Brain microvascular endothelial cell (primary cell): ENCODE measurements around the gene KIFAP3.
"Not testable (repeated sequence)": the region's sequence is repeated elsewhere in the genome, so short reads cannot be mapped to it uniquely, and the experiment has no call there.

Source experiments
- DNase-seq: peaks from one replicate; pipeline ENCODE4 v3.0.0-alpha.2; 2020
- H3K27ac ChIP-seq: fragments of 250-450 bp; sonication (Bioruptor Pico); 2 replicates; pipeline ENCODE4 v1.5.1; 2020; ENCODE audit warnings: mild to moderate bottlenecking, moderate library complexity
- H3K27me3 ChIP-seq: fragments of 250-450 bp; sonication (Bioruptor Pico); replicated peaks from 2 replicates; pipeline ENCODE4 v1.5.1; 2020; ENCODE audit warnings: mild to moderate bottlenecking
- H3K36me3 ChIP-seq: fragments of 250-450 bp; sonication (Bioruptor Pico); replicated peaks from 2 replicates; pipeline ENCODE4 v1.5.1; 2020; ENCODE audit warnings: mild to moderate bottlenecking
- H3K4me3 ChIP-seq: 2 replicates; pipeline ENCODE4 v1.5.1; 2011; ENCODE audit warnings: low read depth, mild to moderate bottlenecking, control low read depth, low read length, moderate library complexity
- in situ Hi-C: cut with HindIII; loops from 2 replicates; pipeline ENCODE4 v1.10.0; 2017; ENCODE audit warnings: low sequenced_read_pairs, low pct_ligation_motif_present
- TF ChIP-seq, protein P1 (sequence below): IDR thresholded peaks from 2 replicates; pipeline ENCODE4 v1.5.1; 2011; ENCODE audit warnings: low read depth, mild to moderate bottlenecking, moderate library complexity, low read length, control low read depth, inconsistent platforms; ENCODE audit errors: missing control alignments

KIFAP3 gene

DNA sequence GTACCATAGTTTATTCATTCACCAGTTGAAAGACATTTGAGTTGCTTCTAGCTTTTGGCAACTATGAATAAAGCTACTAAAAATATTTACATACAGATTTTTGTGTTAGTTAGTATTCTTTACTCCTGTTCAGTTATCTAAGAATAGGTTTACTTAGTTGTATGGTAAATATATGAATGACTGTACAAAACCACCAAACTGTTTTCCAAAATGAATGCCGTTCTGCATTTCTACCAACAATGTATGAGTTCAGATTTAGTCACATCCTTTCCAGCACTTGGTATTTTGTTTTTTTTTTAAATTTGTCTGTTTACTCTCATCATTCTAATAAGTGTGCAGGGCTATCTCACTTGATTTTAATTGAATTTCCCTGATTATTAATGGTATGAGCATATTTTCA, 3.4 kb upstream of the KIFAP3 start:
- Histone ChIP-seq H3K36me3 (no peaks in the 10 kb centered on the region), H3K27me3 (no peaks in the 10 kb centered on the region), H3K27ac (no peak overlapping the region), H3K4me3 (no peak overlapping the region)
- DNase-seq = no peak
- TF ChIP-seq, protein P1, sequence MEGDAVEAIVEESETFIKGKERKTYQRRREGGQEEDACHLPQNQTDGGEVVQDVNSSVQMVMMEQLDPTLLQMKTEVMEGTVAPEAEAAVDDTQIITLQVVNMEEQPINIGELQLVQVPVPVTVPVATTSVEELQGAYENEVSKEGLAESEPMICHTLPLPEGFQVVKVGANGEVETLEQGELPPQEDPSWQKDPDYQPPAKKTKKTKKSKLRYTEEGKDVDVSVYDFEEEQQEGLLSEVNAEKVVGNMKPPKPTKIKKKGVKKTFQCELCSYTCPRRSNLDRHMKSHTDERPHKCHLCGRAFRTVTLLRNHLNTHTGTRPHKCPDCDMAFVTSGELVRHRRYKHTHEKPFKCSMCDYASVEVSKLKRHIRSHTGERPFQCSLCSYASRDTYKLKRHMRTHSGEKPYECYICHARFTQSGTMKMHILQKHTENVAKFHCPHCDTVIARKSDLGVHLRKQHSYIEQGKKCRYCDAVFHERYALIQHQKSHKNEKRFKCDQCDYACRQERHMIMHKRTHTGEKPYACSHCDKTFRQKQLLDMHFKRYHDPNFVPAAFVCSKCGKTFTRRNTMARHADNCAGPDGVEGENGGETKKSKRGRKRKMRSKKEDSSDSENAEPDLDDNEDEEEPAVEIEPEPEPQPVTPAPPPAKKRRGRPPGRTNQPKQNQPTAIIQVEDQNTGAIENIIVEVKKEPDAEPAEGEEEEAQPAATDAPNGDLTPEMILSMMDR = no peak
- in situ Hi-C loops = no loop called here

DNA sequence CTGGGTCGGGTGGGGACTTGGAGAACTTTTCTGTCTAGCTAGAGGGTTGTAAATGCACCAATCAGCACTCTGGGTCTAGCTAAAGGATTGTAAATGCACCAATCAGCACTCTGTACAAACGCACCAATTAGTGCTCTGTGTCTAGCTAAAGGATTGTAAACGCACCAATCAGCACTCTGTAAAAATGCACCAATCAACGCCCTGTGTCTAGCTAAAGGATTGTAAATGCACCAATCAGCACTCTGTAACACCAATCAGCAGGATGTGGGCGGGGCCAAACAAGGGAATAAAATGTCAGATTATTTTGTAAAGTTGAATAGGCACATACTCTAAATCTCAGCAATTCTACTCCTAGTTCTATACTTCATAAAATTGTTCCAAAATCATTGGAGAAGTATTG, 2.5 kb upstream of the KIFAP3 start:
- H3K27ac ChIP-seq, in situ Hi-C loops, H3K36me3 ChIP-seq, DNase-seq, H3K27me3 ChIP-seq, H3K4me3 ChIP-seq: not testable (repeated sequence)

DNA sequence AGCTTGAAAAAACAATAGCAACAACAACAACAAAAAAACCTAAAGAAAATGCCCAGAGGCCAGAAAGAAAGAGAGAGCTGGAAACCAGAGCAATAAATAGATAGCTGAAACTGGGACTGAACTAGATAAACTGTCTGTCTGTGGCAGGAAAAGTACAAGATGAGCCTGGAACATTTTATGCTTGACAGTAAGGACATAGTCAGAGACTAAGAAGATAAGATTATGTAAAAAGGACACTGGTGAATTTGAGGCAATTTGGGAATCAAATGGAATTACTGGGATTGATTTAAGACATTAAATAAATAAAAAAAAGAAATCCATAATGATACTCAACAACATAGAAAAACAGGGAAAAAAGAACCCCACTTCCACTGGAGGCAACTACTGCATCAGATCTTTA, 1.7 kb upstream of the KIFAP3 start:
- no peak overlapping the region for H3K27ac ChIP-seq
- no peak for DNase-seq
- no peaks in the 10 kb centered on the region for H3K36me3 ChIP-seq
- no peaks in the 10 kb centered on the region for H3K27me3 ChIP-seq
- TF ChIP-seq, protein P1 = no peak
- in situ Hi-C loops = no loop called here
- no peak overlapping the region for H3K4me3 ChIP-seq

DNA sequence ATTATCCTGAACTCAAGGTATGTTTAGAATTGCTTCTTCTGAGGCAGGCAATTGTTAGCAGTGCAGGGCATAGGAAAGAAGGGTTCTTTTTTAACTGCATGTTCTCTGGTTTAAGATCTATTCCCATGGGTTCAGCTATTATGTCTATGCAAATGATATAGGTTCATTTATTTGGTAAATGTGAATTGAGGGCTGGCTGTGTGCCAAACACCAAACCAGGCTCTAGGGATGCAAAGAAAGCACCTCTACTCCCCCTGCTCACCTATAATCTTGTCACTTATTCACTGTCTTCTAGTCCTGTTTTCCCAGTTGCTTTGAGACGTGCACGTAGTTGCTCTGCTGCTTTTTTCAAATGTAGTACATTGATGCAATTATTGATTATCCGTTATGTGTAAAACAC, 691 bp upstream of the KIFAP3 start:
- Histone ChIP-seq H3K27me3 (no peaks in the 10 kb centered on the region), H3K27ac (no peak overlapping the region), H3K4me3 (peak overlapping the region; percentile 78), H3K36me3 (no peaks in the 10 kb centered on the region)
- TF ChIP-seq, protein P1 = no peak
- no peak for DNase-seq
- in situ Hi-C loops = no loop called here

DNA sequence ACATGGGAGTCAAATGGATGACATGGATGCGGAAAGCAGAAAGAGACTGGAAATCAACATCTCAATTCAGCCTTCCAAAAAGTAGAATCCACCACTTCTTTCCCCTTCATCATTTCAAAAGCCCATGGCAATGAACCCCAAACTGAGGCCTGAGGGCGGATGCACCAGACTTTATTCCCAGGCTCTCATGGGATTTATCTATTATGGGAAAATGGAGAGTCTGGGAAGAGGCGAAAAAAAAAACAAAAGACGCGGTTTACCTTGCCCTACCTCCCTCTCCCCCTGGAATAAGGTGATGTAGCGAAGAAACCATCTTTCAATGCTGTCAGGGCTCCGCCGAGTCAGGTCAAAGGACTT, 624 bp downstream of the KIFAP3 start:
- peak overlapping the region; percentile 78 for H3K4me3 ChIP-seq
- no peaks in the 10 kb centered on the region for H3K27me3 ChIP-seq
- TF ChIP-seq, protein P1 = no peak
- no peak for DNase-seq
- H3K27ac ChIP-seq = no peak overlapping the region
- H3K36me3 ChIP-seq = no peaks in the 10 kb centered on the region
- in situ Hi-C loops = no loop called here

DNA sequence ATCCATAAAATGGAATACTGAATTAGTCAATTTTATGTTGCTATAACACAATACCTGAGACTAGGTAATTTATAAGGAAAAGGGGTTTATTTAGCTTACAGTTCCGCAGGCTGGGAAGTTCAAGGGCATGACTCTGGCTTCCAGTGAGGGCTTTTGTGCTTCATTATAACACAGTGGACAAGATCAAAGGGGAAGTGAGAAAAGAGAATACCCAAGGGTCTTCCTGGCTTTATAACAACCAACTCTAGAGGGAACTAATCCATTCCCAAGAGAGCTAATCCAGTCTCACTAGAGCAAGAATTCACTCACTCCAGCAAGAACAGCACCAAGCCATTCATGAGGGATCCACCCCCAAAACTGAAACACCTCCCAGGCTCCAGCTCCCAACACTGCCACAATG, 3.1 kb downstream of the KIFAP3 start:
- Histone ChIP-seq H3K4me3 (no peak overlapping the region), H3K36me3 (no peaks in the 10 kb centered on the region)
- in situ Hi-C loops = no loop called here

More for the DNA sequence above, 3.1 kb downstream of the KIFAP3 start:
- Histone ChIP-seq H3K27me3 (no peaks in the 10 kb centered on the region), H3K27ac (no peak overlapping the region)
- DNase-seq = no peak
- TF ChIP-seq, protein P1 = no peak
